Measurements from ENCODE around the gene ARHGEF4. TPM values are rescaled to one million over a fixed set of nuclear protein-coding genes. Genes with fewer than 3 reads are reported as not detected.
"Not testable (repeated sequence)": the region's sequence is repeated elsewhere in the genome, so short reads cannot be mapped to it uniquely, and the experiment has no call there.

Gene ARHGEF4
- total RNA-seq, 1 donor from 2014 or later: 9.3 TPM

DNA sequence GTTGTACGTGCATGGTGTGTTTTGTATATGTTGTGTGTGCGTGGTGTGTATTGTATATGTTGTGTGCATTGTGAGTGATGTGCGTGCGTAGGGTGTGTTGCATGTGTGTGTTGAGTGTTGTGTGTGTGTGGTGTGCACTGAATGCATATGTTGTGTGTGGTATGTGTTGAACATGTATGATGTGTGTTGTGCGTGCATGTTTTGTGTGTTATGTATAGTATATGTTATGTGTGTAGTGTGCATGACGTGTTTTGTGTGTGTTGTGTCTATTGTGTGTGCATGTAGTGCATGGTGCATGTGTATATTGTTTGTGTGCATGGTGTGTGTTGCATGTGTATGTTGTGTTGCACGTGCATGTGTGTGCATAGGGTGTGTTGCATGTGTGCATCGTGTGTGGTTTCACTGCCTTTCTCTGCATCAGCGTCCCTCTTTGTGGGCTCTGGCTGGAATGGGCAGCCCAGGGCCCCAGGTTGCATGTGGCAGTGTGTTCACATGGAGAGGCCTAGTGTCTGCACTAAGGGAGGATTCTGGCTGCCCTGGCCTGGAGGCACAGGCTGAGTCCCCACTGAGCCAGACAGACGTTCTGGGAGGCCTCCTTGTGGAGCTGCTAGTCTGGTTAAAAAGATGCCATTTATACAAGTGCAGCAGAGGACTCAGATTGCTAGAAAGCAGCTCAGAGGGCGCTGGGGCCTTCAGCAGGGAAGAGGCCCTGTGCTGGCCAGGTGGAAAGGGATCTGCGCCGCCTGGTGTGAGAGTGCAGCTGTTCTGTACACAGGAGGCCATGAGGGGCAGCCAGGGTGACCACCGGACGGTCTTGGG, 149.3 kb downstream of the ARHGEF4 start:
- no peak for TF ChIP-seq CTCF (IDR thresholded peaks at IDR 0.05; ENCODE audit: insufficient read depth, low read length, poor library complexity, severe bottlenecking)
- Histone ChIP-seq H3K36me3 (ENCODE audit: control insufficient read depth, insufficient read depth, low read length) (no peaks in the 10 kb centered on the region), H3K4me3 (ENCODE audit: low read depth, low read length) (no peak overlapping the region), H3K27me3 (ENCODE audit: control insufficient read depth, insufficient read depth, low read length) (no peaks in the 10 kb centered on the region)
- no peak for DNase-seq (ENCODE audit: low read depth)

DNA sequence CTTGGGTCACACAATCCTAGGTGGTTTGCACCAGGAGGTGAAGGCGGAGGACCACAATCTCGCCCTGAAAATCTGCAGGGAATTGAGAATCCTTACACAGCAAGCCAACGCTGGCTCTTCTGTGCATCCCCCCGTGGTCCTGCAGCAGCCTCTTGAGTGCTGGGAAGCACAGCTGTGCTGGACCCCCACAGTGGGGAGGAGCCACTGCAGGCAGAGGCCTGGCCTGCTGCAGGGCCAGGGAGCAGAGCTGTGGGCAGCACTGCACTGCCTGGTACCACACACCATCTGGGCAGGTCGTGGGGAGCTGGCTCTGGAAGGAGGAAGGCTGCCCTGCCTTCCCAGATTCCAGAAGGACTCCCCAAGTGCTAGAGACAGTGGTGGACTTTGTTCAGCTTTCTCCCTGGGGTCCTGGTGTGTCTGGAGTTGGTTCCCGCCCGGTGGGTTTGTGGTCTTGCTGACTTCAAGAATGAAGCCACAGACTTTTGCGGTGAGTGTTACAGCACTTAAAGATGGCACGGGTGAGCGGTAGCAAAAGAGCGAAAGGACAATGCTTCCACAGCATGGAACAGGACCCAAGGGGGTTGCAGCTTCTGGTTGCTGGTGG, 150.3 kb downstream of the ARHGEF4 start:
- Histone ChIP-seq H3K36me3 (ENCODE audit: control insufficient read depth, insufficient read depth, low read length) (no peaks in the 10 kb centered on the region), H3K4me3 (ENCODE audit: low read depth, low read length) (no peak overlapping the region), H3K27me3 (ENCODE audit: control insufficient read depth, insufficient read depth, low read length) (no peaks in the 10 kb centered on the region)
- DNase-seq (ENCODE audit: low read depth): no peak
- TF ChIP-seq CTCF (IDR thresholded peaks at IDR 0.05; ENCODE audit: insufficient read depth, low read length, poor library complexity, severe bottlenecking): no peak

DNA sequence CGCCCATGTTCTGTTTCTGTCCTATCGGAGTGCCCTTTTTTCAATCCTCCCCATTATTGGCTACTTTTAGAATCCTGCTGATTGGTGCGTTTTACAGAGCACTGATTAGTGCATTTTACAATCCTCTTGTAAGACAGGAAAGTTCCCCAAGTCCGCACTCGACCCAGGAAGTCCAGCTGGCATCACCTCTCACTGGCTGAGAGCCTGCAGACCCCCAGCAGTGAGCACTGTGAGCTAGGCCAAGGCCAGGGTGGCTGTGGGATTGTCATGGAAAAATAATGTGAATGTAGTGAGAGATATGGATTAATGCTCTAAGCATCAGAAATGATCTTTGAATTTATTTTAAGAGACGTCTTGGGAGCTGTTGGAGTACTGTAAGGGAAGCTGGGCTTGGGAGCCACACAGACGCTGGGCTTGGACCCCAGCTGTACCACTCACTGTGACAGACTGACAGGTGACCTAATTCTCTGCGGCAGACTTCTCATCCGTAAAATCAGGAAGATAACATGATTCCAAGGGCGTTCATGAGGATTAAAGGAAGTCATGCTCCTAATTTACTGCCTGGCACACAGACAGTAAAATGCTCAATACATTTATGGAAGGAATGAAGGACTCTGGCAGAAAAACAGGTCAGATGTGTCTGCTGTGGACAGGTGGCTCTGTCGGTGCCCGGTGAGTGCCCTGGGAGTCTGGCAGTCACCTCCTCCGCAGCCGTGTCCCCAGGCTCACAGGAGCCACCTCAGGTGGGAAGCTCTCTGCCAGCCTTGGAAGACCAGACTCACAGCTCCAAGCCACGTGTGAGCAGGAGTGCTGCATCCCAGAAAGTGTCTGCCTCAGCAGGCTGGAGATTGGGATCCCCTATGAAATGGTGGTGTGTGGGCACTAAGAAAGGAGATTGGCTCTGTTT, 151.1 kb downstream of the ARHGEF4 start:
- no peak for TF ChIP-seq CTCF (IDR thresholded peaks at IDR 0.05; ENCODE audit: insufficient read depth, low read length, poor library complexity, severe bottlenecking)
- H3K36me3 ChIP-seq (ENCODE audit: control insufficient read depth, insufficient read depth, low read length): no peaks in the 10 kb centered on the region
- H3K4me3 ChIP-seq (ENCODE audit: low read depth, low read length): no peak overlapping the region

DNA sequence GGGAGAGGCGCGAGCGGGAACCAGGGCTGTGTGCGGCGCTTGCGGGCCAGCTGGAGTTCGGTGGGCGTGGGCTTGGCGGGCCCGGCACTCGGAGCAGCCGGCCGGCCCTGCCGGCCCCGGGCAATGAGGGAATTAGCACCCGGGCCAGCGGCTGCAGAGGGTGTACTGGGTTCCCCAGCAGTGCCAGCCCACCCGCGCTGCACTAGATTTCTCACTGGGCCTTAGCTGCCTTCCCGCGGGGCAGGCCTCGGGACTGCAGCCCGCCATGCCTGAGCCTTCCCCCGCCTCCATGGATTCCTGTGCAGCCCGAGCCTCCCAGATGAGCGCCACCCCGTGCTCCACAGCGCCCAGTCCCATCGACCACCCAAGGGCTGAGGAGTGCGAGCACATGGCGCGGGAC, 154.7 kb downstream of the ARHGEF4 start:
- not testable (repeated sequence) for DNase-seq (ENCODE audit: low read depth); H3K4me3 ChIP-seq (ENCODE audit: low read depth, low read length); H3K27me3 ChIP-seq (ENCODE audit: control insufficient read depth, insufficient read depth, low read length); H3K36me3 ChIP-seq (ENCODE audit: control insufficient read depth, insufficient read depth, low read length)

More for the DNA sequence above, 151.1 kb downstream of the ARHGEF4 start:
- no peaks in the 10 kb centered on the region for H3K27me3 ChIP-seq (ENCODE audit: control insufficient read depth, insufficient read depth, low read length)
- no peak for DNase-seq (ENCODE audit: low read depth)

DNA sequence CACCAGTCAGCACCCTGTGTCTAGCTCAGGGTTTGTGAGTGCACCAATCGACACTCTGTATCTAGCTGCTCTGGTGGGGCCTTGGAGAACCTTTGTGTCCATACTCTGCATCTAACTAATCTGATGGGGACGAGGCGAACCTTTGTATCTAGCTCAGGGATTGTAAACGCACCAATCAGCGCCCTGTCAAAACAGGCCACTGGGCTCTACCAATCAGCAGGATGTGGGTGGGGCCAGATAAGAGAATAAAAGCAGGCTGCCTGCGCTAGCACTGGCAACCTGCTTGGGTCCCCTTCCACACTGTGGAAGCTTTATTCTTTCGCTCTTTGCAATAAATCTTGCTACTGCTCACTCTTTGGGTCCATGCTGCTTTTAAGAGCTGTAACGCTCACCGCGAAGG, 155.3 kb downstream of the ARHGEF4 start:
- H3K4me3 ChIP-seq (ENCODE audit: low read depth, low read length); DNase-seq (ENCODE audit: low read depth); H3K36me3 ChIP-seq (ENCODE audit: control insufficient read depth, insufficient read depth, low read length); H3K27me3 ChIP-seq (ENCODE audit: control insufficient read depth, insufficient read depth, low read length): not testable (repeated sequence)

- no peak for TF ChIP-seq CTCF (IDR thresholded peaks at IDR 0.05; ENCODE audit: insufficient read depth, low read length, poor library complexity, severe bottlenecking)
- no peak overlapping the region for H3K4me3 ChIP-seq (ENCODE audit: low read depth, low read length)
- no peak for DNase-seq (ENCODE audit: low read depth)
- no peaks in the 10 kb centered on the region for H3K36me3 ChIP-seq (ENCODE audit: control insufficient read depth, insufficient read depth, low read length)
- no peaks in the 10 kb centered on the region for H3K27me3 ChIP-seq (ENCODE audit: control insufficient read depth, insufficient read depth, low read length)
These were observed 160.0 kb downstream of the ARHGEF4 start for GRCh38 chr2:130996691-130997090.
